ENCODE measurements around the gene SEMA6A.

Gene SEMA6A

GRCh38 chr5:116395631-116396203, 178.9 kb downstream of the SEMA6A start:
- no peak for DNase-seq

GRCh38 chr5:116395226-116395625, 179.4 kb downstream of the SEMA6A start:
- no peak for DNase-seq

GRCh38 chr5:116394186-116394867, 180.3 kb downstream of the SEMA6A start:
- no peak for DNase-seq
